ENCODE results near the gene B4GALNT4. TPM values are rescaled to one million over a fixed set of nuclear protein-coding genes. Genes with fewer than 3 reads are reported as not detected.

The B4GALNT4 gene
- polyA plus RNA-seq, 2 of the 4 experiments (the other 2 are of a cell fraction) = 5.3 to 27.5 TPM

DNA sequence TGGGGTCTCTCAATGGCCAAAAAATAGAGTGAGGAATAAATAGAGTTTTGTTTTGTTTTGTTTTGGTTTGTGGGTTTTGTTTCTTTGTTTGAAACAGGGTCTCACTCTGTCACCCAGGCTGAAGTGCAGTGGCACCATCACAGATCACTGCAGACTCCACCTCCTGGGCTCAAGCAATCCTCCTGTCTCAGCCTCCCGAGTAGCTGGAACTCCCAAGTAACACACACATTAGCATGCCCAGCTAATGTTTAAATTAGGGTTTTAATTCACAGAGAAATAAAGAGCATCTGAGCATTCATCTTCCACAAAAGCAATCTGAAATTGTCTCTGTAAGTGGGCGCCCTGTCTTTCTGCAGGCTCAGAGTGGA lies 39.4 kb upstream of the B4GALNT4 start:
- no peak overlapping the region for H3K4me3 ChIP-seq
- ATAC-seq (no peak), FAIRE-seq (no peak), DNase-seq (ENCODE audit: low read depth in 1 of 2, low spot score in 1 of 2) (no peak)
- WGBS (ENCODE audit: missing lambda C conversion rate) = 91% methylated on average over 2 of the region's 2 CpGs
- no peak overlapping the region for H3K4me2 ChIP-seq
- TF ChIP-seq, protein P1, sequence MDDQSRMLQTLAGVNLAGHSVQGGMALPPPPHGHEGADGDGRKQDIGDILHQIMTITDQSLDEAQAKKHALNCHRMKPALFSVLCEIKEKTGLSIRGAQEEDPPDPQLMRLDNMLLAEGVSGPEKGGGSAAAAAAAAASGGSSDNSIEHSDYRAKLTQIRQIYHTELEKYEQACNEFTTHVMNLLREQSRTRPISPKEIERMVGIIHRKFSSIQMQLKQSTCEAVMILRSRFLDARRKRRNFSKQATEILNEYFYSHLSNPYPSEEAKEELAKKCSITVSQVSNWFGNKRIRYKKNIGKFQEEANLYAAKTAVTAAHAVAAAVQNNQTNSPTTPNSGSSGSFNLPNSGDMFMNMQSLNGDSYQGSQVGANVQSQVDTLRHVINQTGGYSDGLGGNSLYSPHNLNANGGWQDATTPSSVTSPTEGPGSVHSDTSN (IDR thresholded peaks at IDR 0.05) = no peak
- TF ChIP-seq, protein P2, sequence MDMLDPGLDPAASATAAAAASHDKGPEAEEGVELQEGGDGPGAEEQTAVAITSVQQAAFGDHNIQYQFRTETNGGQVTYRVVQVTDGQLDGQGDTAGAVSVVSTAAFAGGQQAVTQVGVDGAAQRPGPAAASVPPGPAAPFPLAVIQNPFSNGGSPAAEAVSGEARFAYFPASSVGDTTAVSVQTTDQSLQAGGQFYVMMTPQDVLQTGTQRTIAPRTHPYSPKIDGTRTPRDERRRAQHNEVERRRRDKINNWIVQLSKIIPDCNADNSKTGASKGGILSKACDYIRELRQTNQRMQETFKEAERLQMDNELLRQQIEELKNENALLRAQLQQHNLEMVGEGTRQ (IDR thresholded peaks at IDR 0.05) = no peak
- TF ChIP-seq CEBPB (IDR thresholded peaks at IDR 0.05) (no peak), CHD2 (IDR thresholded peaks at IDR 0.05; ENCODE audit: low read length, partially characterized antibody) (no peak), ZSCAN20 (CRISPR knock-in tag; IDR thresholded peaks at IDR 0.05) (no peak), POLR2AphosphoS2 (conservative IDR thresholded peaks at IDR 0.05; ENCODE audit: low read length) (no peak), BHLHE40 (IDR thresholded peaks at IDR 0.05; ENCODE audit: low read depth, low read length) (no peak), KDM5A (IDR thresholded peaks at IDR 0.05) (no peak), HDAC2 (IDR thresholded peaks at IDR 0.05) (no peak)
- H3K9me3 ChIP-seq = no peaks in the 10 kb centered on the region
- POLR2A ChIA-PET = interaction anchor here (1.3 kb wide), 1 partner anchor 26 kb away, joined by 5 read pairs; no protein-coding TSS in a partner anchor
- CTCF ChIA-PET = interaction anchor here (0.8 to 2.8 kb wide), 11 partner anchors 11 to 79 kb away, joined by 3 to 9 read pairs (median 5); no protein-coding TSS in a partner anchor
- H3K4me1 ChIP-seq = peaks cover 9% of the 10 kb centered on the region; the same call in 1 of the 3 replicates
- no peak overlapping the region for H3K27ac ChIP-seq

DNA sequence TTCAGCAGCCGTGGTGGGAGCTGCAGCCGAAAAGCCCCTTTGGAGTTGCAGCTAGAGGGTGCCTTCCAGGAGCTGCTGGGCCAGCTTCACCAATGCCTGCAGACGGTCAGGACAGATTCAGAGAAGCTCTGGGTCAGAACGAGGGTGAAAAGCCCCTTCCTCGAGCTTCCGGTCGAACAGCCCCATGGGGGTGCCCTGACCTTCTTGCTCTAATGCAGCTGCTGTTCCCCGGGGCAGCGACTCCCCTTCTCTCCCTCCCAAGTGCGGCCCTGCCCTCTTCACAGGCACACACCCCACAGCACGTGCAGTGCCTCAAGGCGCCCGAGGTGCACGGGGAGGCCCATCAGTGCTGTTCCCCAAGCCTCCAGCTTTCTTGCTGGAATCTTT lies 39.0 kb upstream of the B4GALNT4 start:
- WGBS (ENCODE audit: missing lambda C conversion rate) = 72% methylated on average over 14 of the region's 14 CpGs
- POLR2A ChIA-PET = interaction anchor here (1.3 kb wide), 1 partner anchor 26 kb away, joined by 5 read pairs; no protein-coding TSS in a partner anchor

DNA sequence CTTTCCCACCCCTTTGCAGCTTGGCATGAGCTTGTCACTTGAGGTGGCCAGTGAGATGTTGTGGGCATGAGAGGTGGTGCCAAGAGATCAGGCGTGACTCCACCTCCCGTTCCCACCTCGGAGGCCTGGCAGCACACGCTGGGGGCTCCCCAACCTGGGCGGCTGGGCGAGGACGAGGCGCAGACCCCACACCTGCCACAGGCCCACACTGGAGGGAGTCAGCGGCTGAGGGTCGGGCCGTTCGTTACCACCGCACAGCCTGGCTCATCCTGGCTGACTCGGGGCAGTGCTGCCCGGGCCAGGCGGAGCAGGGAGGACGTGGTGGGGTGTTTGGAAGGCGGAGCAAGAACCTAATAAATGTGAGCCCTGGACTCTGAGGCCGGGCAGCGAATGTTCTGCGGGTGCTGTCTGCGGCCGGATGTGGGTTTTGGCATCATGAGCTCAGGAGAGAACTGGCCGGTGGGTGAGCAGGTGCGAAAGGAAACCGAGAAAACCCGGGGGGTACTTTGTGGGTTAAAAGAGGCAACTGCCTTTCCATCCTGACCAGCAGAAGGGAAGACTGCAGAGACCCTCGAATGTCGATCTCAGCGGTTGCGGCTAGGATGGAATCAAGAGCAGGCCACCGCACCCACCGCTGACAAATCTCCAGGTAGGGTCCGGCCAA lies 38.5 kb upstream of the B4GALNT4 start:
- no peak for FAIRE-seq

More for the DNA sequence above, 39.0 kb upstream of the B4GALNT4 start:
- no peak overlapping the region for H3K4me3 ChIP-seq
- TF ChIP-seq, protein P3, sequence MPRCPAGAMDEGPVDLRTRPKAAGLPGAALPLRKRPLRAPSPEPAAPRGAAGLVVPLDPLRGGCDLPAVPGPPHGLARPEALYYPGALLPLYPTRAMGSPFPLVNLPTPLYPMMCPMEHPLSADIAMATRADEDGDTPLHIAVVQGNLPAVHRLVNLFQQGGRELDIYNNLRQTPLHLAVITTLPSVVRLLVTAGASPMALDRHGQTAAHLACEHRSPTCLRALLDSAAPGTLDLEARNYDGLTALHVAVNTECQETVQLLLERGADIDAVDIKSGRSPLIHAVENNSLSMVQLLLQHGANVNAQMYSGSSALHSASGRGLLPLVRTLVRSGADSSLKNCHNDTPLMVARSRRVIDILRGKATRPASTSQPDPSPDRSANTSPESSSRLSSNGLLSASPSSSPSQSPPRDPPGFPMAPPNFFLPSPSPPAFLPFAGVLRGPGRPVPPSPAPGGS (IDR thresholded peaks at IDR 0.05) = no peak
- no peak for TF ChIP-seq TP53 (CRISPR knock-in tag; IDR thresholded peaks at IDR 0.05)
- CTCF ChIA-PET = interaction anchor here (0.8 to 2.8 kb wide), 10 partner anchors 10 to 79 kb away, joined by 3 to 9 read pairs (median 5); no protein-coding TSS in a partner anchor
- ATAC-seq = no peak
- H3K27ac ChIP-seq = no peak overlapping the region
- H3K9me3 ChIP-seq = no peaks in the 10 kb centered on the region
- no peak for FAIRE-seq
- H3K4me2 ChIP-seq = no peak overlapping the region
- H3K4me1 ChIP-seq = peaks cover 9% of the 10 kb centered on the region; the same call in 1 of the 3 replicates
- DNase-seq (ENCODE audit: low read depth in 1 of 2, low spot score in 1 of 2) = no peak

DNA sequence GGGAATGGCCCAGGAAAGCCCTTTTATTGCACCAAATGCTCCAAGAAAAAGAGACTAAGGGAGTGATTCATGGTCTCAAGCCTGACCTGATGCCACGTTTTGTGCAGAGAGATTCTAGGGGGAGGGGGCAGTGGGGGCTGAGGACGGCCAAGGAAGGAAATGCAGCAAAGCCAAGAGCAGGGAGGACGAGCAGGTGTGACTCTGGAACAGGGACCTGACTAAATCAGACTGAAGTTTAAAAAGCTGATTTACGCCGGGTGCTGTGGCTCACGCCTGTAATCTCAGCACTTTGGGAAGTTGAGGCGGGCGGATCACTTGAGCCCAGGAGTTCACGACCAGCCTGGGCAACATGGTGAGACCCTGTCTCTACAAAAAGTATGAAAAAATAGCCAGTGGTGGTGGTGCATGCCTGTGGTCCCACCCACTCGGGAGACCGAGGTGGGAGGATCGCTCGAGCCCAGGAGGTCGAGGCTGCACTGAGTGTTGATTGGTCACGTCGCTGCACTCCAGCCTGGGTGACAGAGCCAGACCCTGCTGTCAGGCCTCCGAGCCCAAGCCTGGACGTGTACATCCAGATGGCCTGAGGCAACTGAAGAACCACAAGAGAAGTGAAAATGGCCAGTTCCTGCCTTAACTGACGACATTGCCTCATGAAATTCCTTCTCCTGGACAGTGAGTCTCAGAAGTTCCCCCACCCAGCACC lies 37.8 kb upstream of the B4GALNT4 start:
- Histone ChIP-seq H3K4me3 (no peak overlapping the region), H3K27ac (no peak overlapping the region), H3K4me1 (peaks cover 9% of the 10 kb centered on the region; the same call in 1 of the 3 replicates), H3K9me3 (no peaks in the 10 kb centered on the region), H3K4me2 (no peak overlapping the region)
- whole genome bisulfite sequencing (ENCODE audit: missing lambda C conversion rate) = 74% methylated on average over 19 of the region's 19 CpGs
- ATAC-seq = no peak
- FAIRE-seq = no peak
- no peak for DNase-seq (ENCODE audit: low read depth in 1 of 2, low spot score in 1 of 2)
- ChIA-PET CTCF (interaction anchor here (1.1 to 2.4 kb wide), 4 partner anchors 14 to 117 kb away, joined by 3 to 9 read pairs (median 6); no protein-coding TSS in a partner anchor), POLR2A (no interaction called here)
- TF ChIP-seq EHMT2 (IDR thresholded peaks at IDR 0.05; ENCODE audit: low read depth) (no peak), PHF8 (IDR thresholded peaks at IDR 0.05; ENCODE audit: borderline replicate concordance, low read depth) (no peak), MAFK (IDR thresholded peaks at IDR 0.05; ENCODE audit: partially characterized antibody) (no peak), ZC3H11A (IDR thresholded peaks at IDR 0.05) (no peak), ZNF302 (CRISPR knock-in tag; IDR thresholded peaks at IDR 0.05) (no peak), RAD21 (conservative IDR thresholded peaks at IDR 0.05 in 1 of 2, IDR thresholded peaks at IDR 0.05 in 1 of 2) (no peak), ZSCAN20 (CRISPR knock-in tag; IDR thresholded peaks at IDR 0.05) (no peak), SMC3 (IDR thresholded peaks at IDR 0.05) (no peak)
- TF ChIP-seq, protein P4, sequence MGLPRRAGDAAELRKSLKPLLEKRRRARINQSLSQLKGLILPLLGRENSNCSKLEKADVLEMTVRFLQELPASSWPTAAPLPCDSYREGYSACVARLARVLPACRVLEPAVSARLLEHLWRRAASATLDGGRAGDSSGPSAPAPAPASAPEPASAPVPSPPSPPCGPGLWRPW (IDR thresholded peaks at IDR 0.05) = no peak
- TF ChIP-seq, protein P5, sequence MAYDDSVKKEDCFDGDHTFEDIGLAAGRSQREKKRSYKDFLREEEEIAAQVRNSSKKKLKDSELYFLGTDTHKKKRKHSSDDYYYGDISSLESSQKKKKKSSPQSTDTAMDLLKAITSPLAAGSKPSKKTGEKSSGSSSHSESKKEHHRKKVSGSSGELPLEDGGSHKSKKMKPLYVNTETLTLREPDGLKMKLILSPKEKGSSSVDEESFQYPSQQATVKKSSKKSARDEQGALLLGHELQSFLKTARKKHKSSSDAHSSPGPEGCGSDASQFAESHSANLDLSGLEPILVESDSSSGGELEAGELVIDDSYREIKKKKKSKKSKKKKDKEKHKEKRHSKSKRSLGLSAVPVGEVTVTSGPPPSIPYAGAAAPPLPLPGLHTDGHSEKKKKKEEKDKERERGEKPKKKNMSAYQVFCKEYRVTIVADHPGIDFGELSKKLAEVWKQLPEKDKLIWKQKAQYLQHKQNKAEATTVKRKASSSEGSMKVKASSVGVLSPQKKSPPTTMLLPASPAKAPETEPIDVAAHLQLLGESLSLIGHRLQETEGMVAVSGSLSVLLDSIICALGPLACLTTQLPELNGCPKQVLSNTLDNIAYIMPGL (CRISPR knock-in tag; IDR thresholded peaks at IDR 0.05; ENCODE audit: borderline replicate concordance) = no peak
- TF ChIP-seq, protein P6, sequence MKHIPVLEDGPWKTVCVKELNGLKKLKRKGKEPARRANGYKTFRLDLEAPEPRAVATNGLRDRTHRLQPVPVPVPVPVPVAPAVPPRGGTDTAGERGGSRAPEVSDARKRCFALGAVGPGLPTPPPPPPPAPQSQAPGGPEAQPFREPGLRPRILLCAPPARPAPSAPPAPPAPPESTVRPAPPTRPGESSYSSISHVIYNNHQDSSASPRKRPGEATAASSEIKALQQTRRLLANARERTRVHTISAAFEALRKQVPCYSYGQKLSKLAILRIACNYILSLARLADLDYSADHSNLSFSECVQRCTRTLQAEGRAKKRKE (CRISPR knock-in tag; IDR thresholded peaks at IDR 0.05; ENCODE audit: low read depth) = no peak

More for the DNA sequence above, 38.5 kb upstream of the B4GALNT4 start:
- no peak overlapping the region for H3K27ac ChIP-seq
- 74% methylated on average over 33 of the region's 34 CpGs for WGBS (ENCODE audit: missing lambda C conversion rate)
- DNase-seq (ENCODE audit: low read depth in 1 of 2, low spot score in 1 of 2) = no peak
- H3K4me3 ChIP-seq = no peak overlapping the region
- peaks cover 9% of the 10 kb centered on the region; the same call in 1 of the 3 replicates for H3K4me1 ChIP-seq
- POLR2A ChIA-PET = interaction anchor here (1.3 kb wide), 1 partner anchor 25 kb away, joined by 5 read pairs; no protein-coding TSS in a partner anchor
- no peaks in the 10 kb centered on the region for H3K9me3 ChIP-seq
- TF ChIP-seq ESRRA (IDR thresholded peaks at IDR 0.05; ENCODE audit: borderline replicate concordance, low read length) = no peak
- no peak for TF ChIP-seq EHF (CRISPR knock-in tag; IDR thresholded peaks at IDR 0.05)
- CTCF ChIA-PET = interaction anchor here (0.8 to 2.8 kb wide), 10 partner anchors 10 to 80 kb away, joined by 3 to 9 read pairs (median 4); no protein-coding TSS in a partner anchor
- no peak overlapping the region for H3K4me2 ChIP-seq
- no peak for ATAC-seq
